AG09319 (cell line): ENCODE measurements around the gene GAD1.

Source experiments
- DNase-seq: peaks from one replicate; pipeline ENCODE4 v3.0.0-alpha.2; 2010; ENCODE audit warnings: low read depth; ENCODE audit errors: extremely low read depth
- TF ChIP-seq, protein P1 (sequence below): IDR thresholded peaks from 2 replicates; pipeline ENCODE4 v1.5.1; 2011; ENCODE audit warnings: low read depth, mild to moderate bottlenecking, inconsistent platforms, low read length, moderate library complexity

Gene GAD1

DNA sequence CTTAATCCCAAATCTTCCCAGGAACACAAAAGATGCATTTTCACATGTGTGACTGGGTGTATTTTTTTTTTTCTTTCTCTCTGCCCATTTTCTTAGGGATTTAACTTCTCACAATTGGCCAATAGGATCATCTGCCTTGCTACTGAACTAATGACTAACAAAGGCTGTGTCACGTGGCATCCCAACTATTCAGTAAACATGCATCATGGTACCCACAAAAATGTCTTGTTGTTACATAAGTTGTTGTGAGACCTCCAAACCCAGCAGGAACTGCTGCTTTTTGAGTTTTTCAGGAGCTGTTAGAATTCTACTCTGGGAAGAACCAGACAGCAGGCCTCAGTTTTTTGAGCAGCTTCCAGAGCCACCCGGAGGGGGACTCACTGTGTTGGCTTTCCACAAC is 31.9 kb downstream of the GAD1 start:
- peak; percentile 11 for DNase-seq
- TF ChIP-seq, protein P1, sequence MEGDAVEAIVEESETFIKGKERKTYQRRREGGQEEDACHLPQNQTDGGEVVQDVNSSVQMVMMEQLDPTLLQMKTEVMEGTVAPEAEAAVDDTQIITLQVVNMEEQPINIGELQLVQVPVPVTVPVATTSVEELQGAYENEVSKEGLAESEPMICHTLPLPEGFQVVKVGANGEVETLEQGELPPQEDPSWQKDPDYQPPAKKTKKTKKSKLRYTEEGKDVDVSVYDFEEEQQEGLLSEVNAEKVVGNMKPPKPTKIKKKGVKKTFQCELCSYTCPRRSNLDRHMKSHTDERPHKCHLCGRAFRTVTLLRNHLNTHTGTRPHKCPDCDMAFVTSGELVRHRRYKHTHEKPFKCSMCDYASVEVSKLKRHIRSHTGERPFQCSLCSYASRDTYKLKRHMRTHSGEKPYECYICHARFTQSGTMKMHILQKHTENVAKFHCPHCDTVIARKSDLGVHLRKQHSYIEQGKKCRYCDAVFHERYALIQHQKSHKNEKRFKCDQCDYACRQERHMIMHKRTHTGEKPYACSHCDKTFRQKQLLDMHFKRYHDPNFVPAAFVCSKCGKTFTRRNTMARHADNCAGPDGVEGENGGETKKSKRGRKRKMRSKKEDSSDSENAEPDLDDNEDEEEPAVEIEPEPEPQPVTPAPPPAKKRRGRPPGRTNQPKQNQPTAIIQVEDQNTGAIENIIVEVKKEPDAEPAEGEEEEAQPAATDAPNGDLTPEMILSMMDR: no peak

DNA sequence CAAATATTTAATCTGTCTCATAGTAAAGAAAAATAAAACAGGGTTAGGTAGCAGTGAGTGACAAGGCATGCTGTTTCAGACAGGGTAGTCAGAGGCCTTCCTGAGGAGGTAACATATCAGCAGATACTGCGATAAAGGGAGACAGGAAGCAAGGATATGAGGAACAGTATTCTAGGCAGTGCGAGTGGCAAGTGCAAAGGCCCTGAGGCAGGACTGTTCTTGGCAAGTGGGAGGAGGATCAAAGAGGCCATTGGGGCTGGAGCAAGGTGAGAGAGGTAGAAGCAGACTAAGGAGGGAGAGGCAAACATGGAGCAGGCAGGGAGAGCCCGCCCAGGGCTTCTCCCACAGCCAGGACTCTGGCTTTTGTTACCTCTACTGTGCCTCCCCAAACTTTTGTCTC is 33.6 kb downstream of the GAD1 start:
- DNase-seq: no peak
- TF ChIP-seq, protein P1: no peak

DNA sequence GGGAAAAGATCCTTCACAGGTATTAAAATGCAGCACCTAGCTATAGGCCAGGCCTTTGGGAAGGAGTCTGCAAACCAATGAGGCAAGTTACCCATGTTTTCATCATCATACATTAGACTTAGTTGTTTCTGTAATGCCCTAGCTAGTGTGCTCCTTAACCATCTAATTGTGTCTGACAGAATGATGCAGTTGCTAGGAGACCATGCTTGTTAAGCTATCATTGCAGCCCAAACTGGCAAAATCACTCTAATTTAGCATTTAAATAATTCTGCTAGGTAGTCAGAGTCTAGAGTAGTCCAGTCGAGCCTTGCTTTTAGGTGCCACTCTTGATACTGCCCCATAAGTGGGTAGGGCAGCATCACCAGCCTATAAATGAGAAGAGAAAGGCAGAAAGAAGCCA is 34.9 kb downstream of the GAD1 start:
- no peak for DNase-seq

DNA sequence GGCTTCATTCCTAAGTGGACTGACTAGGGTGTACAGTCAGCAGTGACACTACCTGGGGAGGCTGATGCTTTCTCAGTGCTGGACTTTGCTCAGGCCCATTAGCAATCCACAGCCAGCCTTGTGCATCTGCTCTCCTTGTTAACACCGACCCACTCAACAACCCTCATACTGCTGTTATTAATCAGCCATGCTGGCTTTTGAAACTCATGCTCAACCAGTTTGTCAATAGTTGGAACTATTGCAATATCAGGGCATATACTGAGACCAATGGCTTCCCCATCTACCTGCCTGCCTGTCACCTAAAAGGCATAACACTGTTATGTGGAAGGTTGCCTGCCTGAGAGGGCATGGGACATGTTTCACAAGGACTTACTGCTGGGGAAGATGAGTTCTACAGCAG is 39.4 kb downstream of the GAD1 start:
- TF ChIP-seq, protein P1: no peak
- DNase-seq: no peak

More for the DNA sequence above, 34.9 kb downstream of the GAD1 start:
- TF ChIP-seq, protein P1: no peak

DNA sequence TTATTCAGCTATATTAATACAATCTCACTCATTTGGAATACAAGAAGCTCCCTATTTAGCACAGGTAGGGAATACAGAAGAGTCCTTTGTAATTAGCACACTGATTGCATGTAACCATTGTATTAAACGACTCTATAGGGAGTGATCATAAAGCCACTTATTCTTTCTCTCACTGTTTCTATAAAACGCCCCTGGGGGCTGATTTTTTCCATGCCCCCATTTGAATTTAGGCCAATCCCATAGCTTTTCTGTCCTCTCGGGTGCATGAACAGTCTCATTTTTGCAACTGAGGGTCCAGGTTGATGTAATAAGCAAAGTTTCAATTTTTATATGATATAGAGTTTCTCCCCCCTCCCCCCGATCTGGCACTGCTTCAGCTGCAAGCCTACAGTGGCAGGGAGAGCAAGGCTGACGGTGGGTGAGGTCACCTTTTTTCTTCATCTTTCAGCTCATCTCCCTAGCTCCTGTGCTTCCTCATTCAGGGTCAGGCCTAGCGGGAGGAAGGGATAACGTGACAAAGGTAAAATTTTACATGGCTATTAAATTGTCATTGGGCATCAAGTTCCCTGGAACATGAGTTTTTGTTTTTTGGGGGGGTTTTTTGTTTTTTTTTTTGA is 45.7 kb downstream of the GAD1 start:
- TF ChIP-seq, protein P1: no peak

DNA sequence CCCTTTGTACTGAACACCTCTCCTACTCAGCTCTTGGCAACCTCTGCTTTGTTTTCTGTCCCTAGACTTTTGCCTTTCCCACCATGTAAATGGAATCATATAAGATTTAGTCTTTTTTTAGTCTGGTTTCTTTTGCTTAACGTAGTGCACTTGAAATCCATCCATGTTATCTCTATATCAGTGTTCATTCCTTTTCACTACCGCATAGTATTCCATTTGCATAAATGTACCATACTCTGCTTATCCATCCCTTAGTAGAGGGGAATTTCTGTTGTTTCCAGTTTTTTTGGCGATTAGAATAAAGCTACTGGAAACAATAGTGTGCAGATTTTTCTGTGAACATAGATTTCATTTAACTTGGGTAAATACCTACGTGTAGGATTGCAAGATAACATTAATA is 46.4 kb downstream of the GAD1 start:
- DNase-seq: no peak
- TF ChIP-seq, protein P1: no peak

More for the DNA sequence above, 45.7 kb downstream of the GAD1 start:
- DNase-seq: no peak

DNA sequence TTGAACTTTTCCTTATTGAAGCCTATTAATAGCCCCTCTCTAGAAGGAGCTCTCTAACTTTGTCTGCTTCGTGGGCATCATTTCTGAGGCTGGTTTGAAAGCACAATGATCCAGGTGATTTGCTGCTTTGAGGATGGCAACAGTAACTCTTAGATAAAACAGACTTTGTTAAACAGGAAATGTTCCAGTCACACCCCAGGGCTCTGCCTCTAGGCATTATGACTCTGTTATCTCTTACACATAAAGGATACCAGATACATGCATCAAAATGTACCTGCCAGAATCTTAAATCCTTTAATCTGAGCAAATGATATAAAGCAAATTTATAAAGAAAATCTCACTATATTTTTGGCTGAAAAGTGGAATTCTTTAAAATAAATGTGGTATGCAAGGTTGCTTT is 52.3 kb downstream of the GAD1 start:
- TF ChIP-seq, protein P1: no peak
- no peak for DNase-seq
